A549 treated with GW870086 at 1 μM for 4 hours (cell line): Measurements from ENCODE around the gene TMEM170B. TPM values are rescaled to one million over a fixed set of nuclear protein-coding genes. Genes with fewer than 3 reads are reported as not detected.

Experiments
- total RNA-seq: library from RNA; stranded (reverse); fragments of 200-300 nt; extraction: Qiagen RNA extraction; gene quantifications from 5 replicates; pipeline ENCODE4 v1.2.3, GENCODE V29; 2022; ENCODE audit warnings: low read depth

The TMEM170B gene
- 0.59 to 0.86 TPM (median 0.78 TPM) in 5 replicates for total RNA-seq

DNA sequence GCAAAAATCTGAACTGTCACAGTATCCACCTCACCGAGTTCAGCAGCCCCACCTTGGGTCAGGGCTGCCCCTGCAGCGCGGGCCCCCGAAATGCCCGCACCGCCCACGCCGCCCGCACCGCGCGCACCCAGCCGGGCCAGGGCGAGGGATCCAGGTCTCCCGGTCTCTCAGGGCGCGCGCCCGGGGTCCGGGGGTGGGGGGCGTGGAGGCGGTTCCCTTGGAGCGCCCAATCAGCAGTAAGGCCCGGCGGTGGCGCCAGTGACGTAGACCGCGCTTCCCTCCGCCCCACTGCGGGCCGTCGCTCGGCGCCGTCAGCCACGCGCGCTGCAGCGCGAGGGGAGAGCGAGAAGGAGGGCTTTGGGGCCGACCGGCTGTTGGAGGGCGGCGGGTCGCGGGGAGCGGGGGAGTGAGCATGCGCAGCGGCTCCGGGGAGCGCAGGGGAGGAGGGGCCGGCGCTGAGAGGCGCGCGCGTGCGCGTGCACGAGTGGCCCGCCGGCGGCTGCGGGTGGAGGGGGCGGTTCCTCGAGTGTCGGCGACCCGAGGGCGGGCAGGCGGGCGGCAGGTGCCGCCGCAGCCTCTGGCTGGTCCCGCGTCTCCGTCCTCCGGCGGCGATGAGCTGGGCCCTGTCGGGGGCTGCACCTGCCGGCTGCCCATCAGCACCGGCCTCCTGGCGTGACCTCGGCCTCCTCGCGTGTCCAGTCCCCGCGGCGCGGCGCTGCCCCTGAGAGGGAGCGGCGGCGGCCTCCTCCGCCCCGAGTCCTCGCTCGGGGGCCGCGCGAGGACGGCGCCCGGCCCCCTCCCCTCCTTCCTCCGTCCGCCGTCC lies at the start of gene TMEM170B:
TSS of gene TMEM170B (plus strand) at position 521 of the 823 bp plus-strand sequence. CDS start 529 bp downstream, outside the sequence.

Other genes with a start within 250 kb of the TMEM170B start
- 0.38 to 0.71 TPM (median 0.58 TPM) in 4 of 5 replicates, not detected in the other for gene ADTRP, start 241.1 kb downstream of the TMEM170B start, total RNA-seq